Measurements from ENCODE around the gene CCL28. TPM values are rescaled to one million over a fixed set of nuclear protein-coding genes. Genes with fewer than 3 reads are reported as not detected.
A peak's percentile ranks its signal among the peaks of the same experiment; 100 is the strongest.
"Not testable (repeated sequence)": the region's sequence is repeated elsewhere in the genome, so short reads cannot be mapped to it uniquely, and the experiment has no call there.

CCL28 gene
- total RNA-seq, 2 donors from 2014 or later, result 4.4 to 6.3 TPM

DNA sequence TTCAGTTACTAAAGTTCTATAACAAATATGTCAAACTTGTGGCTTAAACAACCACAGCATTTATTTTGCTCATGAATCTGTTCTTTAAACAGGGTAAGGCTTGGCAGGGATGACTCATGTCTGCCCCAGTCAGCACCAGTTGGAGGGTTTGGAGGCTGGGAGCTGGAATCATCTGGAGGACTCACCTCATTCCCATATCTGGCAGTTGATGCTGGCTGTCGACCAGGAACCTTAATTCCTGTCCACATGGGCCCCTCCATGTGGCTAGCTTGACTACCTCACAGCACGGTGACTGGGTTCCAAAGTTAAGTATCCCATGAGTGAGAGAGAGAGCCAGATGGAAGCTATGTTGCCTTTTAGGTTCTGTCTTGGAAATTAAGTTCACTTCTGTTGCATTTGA is 13.8 kb upstream of the CCL28 start:
- H3K27me3 ChIP-seq (replicated peaks; ENCODE audit: insufficient read depth), result no peaks in the 10 kb centered on the region
- WGBS, result 76% methylated on average over 2 of the region's 2 CpGs
- TF ChIP-seq POLR2A (IDR thresholded peaks at IDR 0.05), result no peak
- no peak for TF ChIP-seq POLR2AphosphoS5 (IDR thresholded peaks at IDR 0.05)
- DNase-seq (ENCODE audit: low spot score), result no peak
- H3K4me1 ChIP-seq (replicated peaks), result no peaks in the 10 kb centered on the region
- no peak overlapping the region for H3K27ac ChIP-seq
- intact Hi-C loops (cut with DNase I), result no loop called here
- no peak overlapping the region for H3K4me3 ChIP-seq
- H3K36me3 ChIP-seq, result no peaks in the 10 kb centered on the region
- H3K9me3 ChIP-seq, result no peaks in the 10 kb centered on the region

DNA sequence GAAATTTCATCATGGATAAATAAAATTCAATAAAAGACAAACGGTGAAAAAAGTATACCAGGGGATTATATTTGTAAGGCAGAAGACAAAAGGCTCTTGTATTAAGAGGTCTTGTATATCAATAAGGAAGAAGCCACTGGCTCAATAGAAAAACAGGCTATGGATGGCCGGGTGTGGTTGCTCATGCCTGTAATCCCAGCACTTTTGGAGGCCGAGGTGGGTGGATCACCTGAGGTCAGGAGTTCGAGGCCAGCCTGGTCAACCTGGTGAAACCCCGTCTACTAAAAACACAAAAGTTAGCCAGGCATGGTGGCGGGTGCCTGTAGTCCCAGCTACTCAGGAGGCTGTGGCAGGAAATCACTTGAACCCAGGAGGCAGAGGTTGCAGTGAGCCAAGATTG is 10.9 kb upstream of the CCL28 start:
- H3K4me3 ChIP-seq; H3K27ac ChIP-seq; H3K27me3 ChIP-seq (replicated peaks; ENCODE audit: insufficient read depth); DNase-seq (ENCODE audit: low spot score); intact Hi-C loops (cut with DNase I); H3K9me3 ChIP-seq; H3K36me3 ChIP-seq; H3K4me1 ChIP-seq (replicated peaks): not testable (repeated sequence)
- 77% methylated on average over 6 of the region's 6 CpGs for WGBS

DNA sequence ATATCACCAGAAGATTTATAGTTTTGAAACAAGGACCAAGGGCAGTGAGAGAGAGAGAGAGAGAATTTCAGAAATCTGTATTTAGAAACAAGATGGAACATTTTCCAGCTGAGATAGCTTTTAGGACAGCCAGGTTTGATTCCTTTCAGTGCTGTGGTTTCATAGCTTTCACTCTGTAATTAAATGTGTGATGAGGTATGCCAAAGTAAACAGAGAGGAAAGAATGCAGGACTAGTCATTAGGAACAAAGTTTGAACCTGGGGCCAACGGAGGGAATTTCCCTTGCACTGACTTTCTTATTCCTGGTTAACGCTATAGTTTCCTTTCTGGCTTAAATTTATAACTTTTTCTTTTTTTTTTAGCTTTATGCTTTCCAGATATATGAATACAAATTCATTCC is 10.0 kb upstream of the CCL28 start:
- DNase-seq (ENCODE audit: low spot score), result peak; percentile 49
- no peaks in the 10 kb centered on the region for H3K36me3 ChIP-seq
- no peak overlapping the region for H3K4me3 ChIP-seq
- TF ChIP-seq POLR2A (IDR thresholded peaks at IDR 0.05) (no peak), POLR2AphosphoS5 (IDR thresholded peaks at IDR 0.05) (peak; percentile 84)
- TF ChIP-seq, protein P1, sequence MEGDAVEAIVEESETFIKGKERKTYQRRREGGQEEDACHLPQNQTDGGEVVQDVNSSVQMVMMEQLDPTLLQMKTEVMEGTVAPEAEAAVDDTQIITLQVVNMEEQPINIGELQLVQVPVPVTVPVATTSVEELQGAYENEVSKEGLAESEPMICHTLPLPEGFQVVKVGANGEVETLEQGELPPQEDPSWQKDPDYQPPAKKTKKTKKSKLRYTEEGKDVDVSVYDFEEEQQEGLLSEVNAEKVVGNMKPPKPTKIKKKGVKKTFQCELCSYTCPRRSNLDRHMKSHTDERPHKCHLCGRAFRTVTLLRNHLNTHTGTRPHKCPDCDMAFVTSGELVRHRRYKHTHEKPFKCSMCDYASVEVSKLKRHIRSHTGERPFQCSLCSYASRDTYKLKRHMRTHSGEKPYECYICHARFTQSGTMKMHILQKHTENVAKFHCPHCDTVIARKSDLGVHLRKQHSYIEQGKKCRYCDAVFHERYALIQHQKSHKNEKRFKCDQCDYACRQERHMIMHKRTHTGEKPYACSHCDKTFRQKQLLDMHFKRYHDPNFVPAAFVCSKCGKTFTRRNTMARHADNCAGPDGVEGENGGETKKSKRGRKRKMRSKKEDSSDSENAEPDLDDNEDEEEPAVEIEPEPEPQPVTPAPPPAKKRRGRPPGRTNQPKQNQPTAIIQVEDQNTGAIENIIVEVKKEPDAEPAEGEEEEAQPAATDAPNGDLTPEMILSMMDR (IDR thresholded peaks at IDR 0.05), result no peak
- H3K27ac ChIP-seq, result no peak overlapping the region
- no peaks in the 10 kb centered on the region for H3K4me1 ChIP-seq (replicated peaks)
- intact Hi-C loops (cut with DNase I), result no loop called here
- 9% methylated on average over 2 of the region's 2 CpGs for WGBS
- H3K9me3 ChIP-seq, result no peaks in the 10 kb centered on the region
- no peaks in the 10 kb centered on the region for H3K27me3 ChIP-seq (replicated peaks; ENCODE audit: insufficient read depth)

DNA sequence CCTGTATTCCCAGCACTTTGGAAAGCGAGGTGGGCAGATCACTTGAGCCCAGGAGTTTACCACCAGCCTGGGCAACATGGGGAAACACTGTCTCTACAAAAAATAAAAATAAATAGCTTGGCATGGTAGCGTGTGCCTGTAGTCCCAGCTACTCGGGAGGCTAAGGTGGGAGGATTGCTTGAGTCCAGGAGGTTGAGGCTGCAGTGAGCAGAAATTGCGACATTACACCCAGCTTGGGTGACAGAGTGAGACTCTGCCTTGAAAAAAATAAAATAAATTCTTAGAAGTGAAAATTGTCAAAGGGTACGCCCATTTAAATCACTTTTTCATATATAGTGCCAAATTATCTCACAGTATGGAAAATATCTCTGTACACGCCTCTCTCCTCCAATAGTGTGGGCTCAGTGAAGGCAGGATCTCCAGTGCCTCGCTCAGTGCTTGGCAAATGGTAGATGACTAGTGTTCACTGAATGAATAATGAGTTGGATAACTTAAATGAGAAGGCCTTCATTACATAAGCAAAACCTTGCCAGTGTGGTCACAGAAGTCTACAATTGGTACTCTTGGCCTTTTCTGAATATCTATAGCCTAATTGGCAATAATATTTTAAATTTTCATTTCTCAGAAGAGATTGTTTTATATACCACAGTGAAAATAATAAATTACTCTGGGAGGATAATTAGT is 9.4 kb upstream of the CCL28 start:
- Histone ChIP-seq H3K27me3 (replicated peaks; ENCODE audit: insufficient read depth) (no peaks in the 10 kb centered on the region), H3K36me3 (no peaks in the 10 kb centered on the region), H3K27ac (no peak overlapping the region), H3K4me3 (no peak overlapping the region), H3K9me3 (no peaks in the 10 kb centered on the region), H3K4me1 (replicated peaks) (no peaks in the 10 kb centered on the region)
- no peak for DNase-seq (ENCODE audit: low spot score)
- TF ChIP-seq POLR2AphosphoS5 (IDR thresholded peaks at IDR 0.05) (no peak), POLR2A (IDR thresholded peaks at IDR 0.05) (no peak)
- TF ChIP-seq, protein P1 (IDR thresholded peaks at IDR 0.05), result no peak
- intact Hi-C loops (cut with DNase I), result no loop called here
- WGBS, result 87% methylated on average over 7 of the region's 7 CpGs

DNA sequence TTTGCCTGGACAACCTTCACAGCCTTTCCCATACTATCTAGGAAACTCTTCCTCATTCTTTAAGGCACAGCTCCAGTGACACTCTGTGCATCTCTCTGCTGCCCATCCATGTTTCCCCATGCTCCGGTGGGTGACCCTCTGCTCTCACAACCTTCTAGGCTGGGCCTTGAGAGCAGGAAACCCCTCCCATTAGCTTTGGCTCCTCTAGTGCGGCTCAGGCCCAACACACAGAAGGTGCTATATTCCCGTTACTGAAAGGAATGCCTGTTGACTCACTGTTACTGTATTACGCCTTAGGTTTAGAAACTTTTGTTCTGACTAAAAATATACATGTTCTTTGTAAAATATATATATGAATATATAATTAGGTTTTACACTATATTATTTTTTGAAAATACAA is 8.1 kb upstream of the CCL28 start:
- H3K36me3 ChIP-seq, result no peaks in the 10 kb centered on the region
- TF ChIP-seq, protein P1 (IDR thresholded peaks at IDR 0.05), result no peak
- TF ChIP-seq POLR2A (IDR thresholded peaks at IDR 0.05) (no peak), POLR2AphosphoS5 (IDR thresholded peaks at IDR 0.05) (no peak)
- 94% methylated on average over 4 of the region's 4 CpGs for WGBS
- H3K9me3 ChIP-seq, result no peaks in the 10 kb centered on the region
- no peak overlapping the region for H3K4me3 ChIP-seq
- no peak overlapping the region for H3K27ac ChIP-seq
- no peaks in the 10 kb centered on the region for H3K4me1 ChIP-seq (replicated peaks)
- no peak for DNase-seq (ENCODE audit: low spot score)
- intact Hi-C loops (cut with DNase I), result no loop called here
- no peaks in the 10 kb centered on the region for H3K27me3 ChIP-seq (replicated peaks; ENCODE audit: insufficient read depth)

DNA sequence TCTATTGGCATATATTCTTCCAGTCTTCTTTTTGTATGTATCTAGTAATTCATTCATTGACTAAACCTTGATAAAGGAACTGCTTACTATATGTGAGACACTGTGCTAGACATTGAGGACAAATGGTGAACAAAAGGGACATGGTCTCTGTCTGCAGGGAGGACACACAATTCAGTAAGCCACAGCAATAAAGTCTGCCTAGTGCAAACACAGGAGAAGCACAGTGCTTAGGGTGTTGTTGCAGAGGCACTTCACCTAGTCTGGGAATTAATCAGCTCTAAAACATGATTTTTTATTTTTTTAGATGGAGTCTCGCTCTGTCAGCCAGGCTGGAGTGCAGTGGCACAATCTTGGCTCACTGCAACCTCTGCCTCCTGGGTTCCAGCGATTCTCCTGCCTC is 6.4 kb upstream of the CCL28 start:
- Histone ChIP-seq H3K27ac (no peak overlapping the region), H3K27me3 (replicated peaks; ENCODE audit: insufficient read depth) (no peaks in the 10 kb centered on the region), H3K4me1 (replicated peaks) (no peaks in the 10 kb centered on the region), H3K4me3 (no peak overlapping the region), H3K36me3 (no peaks in the 10 kb centered on the region), H3K9me3 (no peaks in the 10 kb centered on the region)
- no peak for DNase-seq (ENCODE audit: low spot score)
- intact Hi-C loops (cut with DNase I), result no loop called here
- WGBS, result 76% methylated on average over 2 of the region's 2 CpGs
- TF ChIP-seq, protein P1 (IDR thresholded peaks at IDR 0.05), result no peak
- TF ChIP-seq POLR2AphosphoS5 (IDR thresholded peaks at IDR 0.05) (no peak), POLR2A (IDR thresholded peaks at IDR 0.05) (no peak)

Measured in prostate gland (tissue), 2 donors.